Panc1 (cell line): ENCODE results near the gene LSMEM2.

Source experiments
- POLR2AphosphoS5 ChIP-seq: IDR thresholded peaks from 2 replicates; pipeline ENCODE4 v1.6.1; 2012; ENCODE audit warnings: mild to moderate bottlenecking, low read depth, low read length, moderate library complexity
- SIN3A ChIP-seq: IDR thresholded peaks from 2 replicates; pipeline ENCODE4 v1.6.1; 2012; ENCODE audit warnings: low read depth, mild to moderate bottlenecking, low read length, moderate library complexity, borderline replicate concordance; ENCODE audit not compliant: insufficient read depth
- TCF7L2 ChIP-seq: IDR thresholded peaks from 2 replicates; pipeline ENCODE4 v1.6.1; 2011; ENCODE audit warnings: mild to moderate bottlenecking, low read depth, low read length, inconsistent platforms
- TF ChIP-seq, protein P1 (sequence below): fragments of 450-650 bp; IDR thresholded peaks from 2 replicates; pipeline ENCODE4 v1.5.1; 2017; ENCODE audit warnings: mild to moderate bottlenecking
- TF ChIP-seq, protein P2 (sequence below), 2 experiments: IDR thresholded peaks; 2 replicates each; pipeline ENCODE4 v1.6.1; 2011 to 2012; ENCODE audit warnings: low read depth in 2 of 2, control low read depth in 1 of 2, low read length in 1 of 2, mild to moderate bottlenecking in 1 of 2, moderate library complexity in 1 of 2; ENCODE audit not compliant: insufficient read depth in 1 of 2

DNA sequence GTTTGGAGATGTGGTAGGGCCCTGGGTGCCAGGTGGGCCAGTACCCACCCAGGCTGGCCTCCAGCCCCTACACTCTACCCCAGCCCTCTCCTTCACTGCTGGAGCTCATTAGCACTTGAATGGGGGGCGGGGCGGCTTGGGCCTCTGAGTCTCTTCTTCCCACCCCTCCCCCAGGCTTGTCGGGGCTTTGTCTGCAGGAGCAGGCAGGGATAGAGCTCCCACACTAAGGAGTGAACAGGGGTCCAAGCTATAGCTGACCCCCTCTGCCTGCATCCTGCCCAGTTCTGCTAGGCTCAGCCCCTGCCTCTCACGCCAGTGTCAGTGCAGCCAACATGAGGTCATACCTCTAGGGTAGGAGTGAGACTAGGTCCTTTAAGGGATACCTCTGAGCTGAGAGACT, 37.7 kb upstream of the LSMEM2 start:
- TF ChIP-seq SIN3A (no peak), POLR2AphosphoS5 (no peak), TCF7L2 (no peak)
- TF ChIP-seq, protein P1, sequence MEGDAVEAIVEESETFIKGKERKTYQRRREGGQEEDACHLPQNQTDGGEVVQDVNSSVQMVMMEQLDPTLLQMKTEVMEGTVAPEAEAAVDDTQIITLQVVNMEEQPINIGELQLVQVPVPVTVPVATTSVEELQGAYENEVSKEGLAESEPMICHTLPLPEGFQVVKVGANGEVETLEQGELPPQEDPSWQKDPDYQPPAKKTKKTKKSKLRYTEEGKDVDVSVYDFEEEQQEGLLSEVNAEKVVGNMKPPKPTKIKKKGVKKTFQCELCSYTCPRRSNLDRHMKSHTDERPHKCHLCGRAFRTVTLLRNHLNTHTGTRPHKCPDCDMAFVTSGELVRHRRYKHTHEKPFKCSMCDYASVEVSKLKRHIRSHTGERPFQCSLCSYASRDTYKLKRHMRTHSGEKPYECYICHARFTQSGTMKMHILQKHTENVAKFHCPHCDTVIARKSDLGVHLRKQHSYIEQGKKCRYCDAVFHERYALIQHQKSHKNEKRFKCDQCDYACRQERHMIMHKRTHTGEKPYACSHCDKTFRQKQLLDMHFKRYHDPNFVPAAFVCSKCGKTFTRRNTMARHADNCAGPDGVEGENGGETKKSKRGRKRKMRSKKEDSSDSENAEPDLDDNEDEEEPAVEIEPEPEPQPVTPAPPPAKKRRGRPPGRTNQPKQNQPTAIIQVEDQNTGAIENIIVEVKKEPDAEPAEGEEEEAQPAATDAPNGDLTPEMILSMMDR, result no peak
- TF ChIP-seq, protein P2, sequence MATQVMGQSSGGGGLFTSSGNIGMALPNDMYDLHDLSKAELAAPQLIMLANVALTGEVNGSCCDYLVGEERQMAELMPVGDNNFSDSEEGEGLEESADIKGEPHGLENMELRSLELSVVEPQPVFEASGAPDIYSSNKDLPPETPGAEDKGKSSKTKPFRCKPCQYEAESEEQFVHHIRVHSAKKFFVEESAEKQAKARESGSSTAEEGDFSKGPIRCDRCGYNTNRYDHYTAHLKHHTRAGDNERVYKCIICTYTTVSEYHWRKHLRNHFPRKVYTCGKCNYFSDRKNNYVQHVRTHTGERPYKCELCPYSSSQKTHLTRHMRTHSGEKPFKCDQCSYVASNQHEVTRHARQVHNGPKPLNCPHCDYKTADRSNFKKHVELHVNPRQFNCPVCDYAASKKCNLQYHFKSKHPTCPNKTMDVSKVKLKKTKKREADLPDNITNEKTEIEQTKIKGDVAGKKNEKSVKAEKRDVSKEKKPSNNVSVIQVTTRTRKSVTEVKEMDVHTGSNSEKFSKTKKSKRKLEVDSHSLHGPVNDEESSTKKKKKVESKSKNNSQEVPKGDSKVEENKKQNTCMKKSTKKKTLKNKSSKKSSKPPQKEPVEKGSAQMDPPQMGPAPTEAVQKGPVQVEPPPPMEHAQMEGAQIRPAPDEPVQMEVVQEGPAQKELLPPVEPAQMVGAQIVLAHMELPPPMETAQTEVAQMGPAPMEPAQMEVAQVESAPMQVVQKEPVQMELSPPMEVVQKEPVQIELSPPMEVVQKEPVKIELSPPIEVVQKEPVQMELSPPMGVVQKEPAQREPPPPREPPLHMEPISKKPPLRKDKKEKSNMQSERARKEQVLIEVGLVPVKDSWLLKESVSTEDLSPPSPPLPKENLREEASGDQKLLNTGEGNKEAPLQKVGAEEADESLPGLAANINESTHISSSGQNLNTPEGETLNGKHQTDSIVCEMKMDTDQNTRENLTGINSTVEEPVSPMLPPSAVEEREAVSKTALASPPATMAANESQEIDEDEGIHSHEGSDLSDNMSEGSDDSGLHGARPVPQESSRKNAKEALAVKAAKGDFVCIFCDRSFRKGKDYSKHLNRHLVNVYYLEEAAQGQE (IDR thresholded peaks at IDR 0.05; ENCODE audit: insufficient read depth in 1 of 2, low read depth in 2 of 2, low read length in 1 of 2), result no peak
